Fibroblast of lung (primary cell): Measurements from ENCODE around the gene INPP1.

Source experiments
- CTCF ChIP-seq, 2 donors: IDR thresholded peaks in 1 of 2; conservative IDR thresholded peaks in 1 of 2; 1 replicate in 1 of 2; 2 replicates in 1 of 2; pipeline ENCODE4 v1.5.1; 2011 to 2012; ENCODE audit warnings: low read length in 2 of 2, control low read depth in 1 of 2, inconsistent platforms in 1 of 2, low read depth in 1 of 2, mild to moderate bottlenecking in 1 of 2
- EZH2 ChIP-seq: IDR thresholded peaks from 2 replicates; pipeline ENCODE4 v1.5.1; 2012; ENCODE audit warnings: low read length, control low read depth, mild to moderate bottlenecking; ENCODE audit errors: missing control alignments

- TF ChIP-seq CTCF (conservative IDR thresholded peaks at IDR 0.05 in 1 of 2, IDR thresholded peaks at IDR 0.05 in 1 of 2; ENCODE audit: low read depth in 1 of 2, low read length in 2 of 2): no peak
- no peak for TF ChIP-seq EZH2
Measured at GRCh38 chr2:190313880-190314279, 29.5 kb upstream of the INPP1 start.
